ENCODE measurements around the gene DSCAM. TPM values are rescaled to one million over a fixed set of nuclear protein-coding genes. Genes with fewer than 3 reads are reported as not detected.

Gene DSCAM
- total and polyA plus RNA-seq, 2 donors (not counting 3 experiments of a cell fraction or from before 2014, with no cell fraction given): not detected

GRCh38 chr21:40595806-40596205 is 251.2 kb downstream of the DSCAM start:
- Histone ChIP-seq H3K4me2 (ENCODE audit: insufficient read depth, low read length) (no peak overlapping the region), H2AFZ (ENCODE audit: low read depth, low read length) (no peak overlapping the region), H3K27ac (ENCODE audit: insufficient read depth, low read depth, low read length) (no peak overlapping the region), H3K9me1 (replicated peaks; ENCODE audit: control insufficient read depth, extremely low read depth, insufficient read depth, low read length) (no peaks in the 10 kb centered on the region), H3K4me3 (replicated peaks in 1 of 3; ENCODE audit: insufficient read depth in 1 of 3, low read depth in 1 of 3, low read length in 3 of 3) (no peak overlapping the region), H4K20me1 (replicated peaks; ENCODE audit: control insufficient read depth, extremely low read depth, insufficient read depth, low read length) (no peaks in the 10 kb centered on the region), H3K4me1 (ENCODE audit: control insufficient read depth, extremely low read depth, insufficient read depth, low read length) (no peaks in the 10 kb centered on the region), H3K36me3 (ENCODE audit: control insufficient read depth in 2 of 2, extremely low read depth in 1 of 2, insufficient read depth in 2 of 2, low read length in 2 of 2) (no peaks in the 10 kb centered on the region), H3K9me3 (replicated peaks; ENCODE audit: control insufficient read depth, insufficient read depth, low read length) (peaks cover 10% of the 10 kb centered on the region), H3K27me3 (ENCODE audit: control insufficient read depth in 2 of 2, insufficient read depth in 2 of 2, low read length in 2 of 2) (no peaks in the 10 kb centered on the region), H3K9ac (replicated peaks; ENCODE audit: extremely low read depth, insufficient read depth, low read length) (no peak overlapping the region), H3K79me2 (ENCODE audit: control insufficient read depth, insufficient read depth, low read length) (no peaks in the 10 kb centered on the region)
- intact Hi-C loops (cut with micrococcal nuclease): no loop called here
- no peak for DNase-seq (ENCODE audit: low read depth, low spot score)
- FAIRE-seq: no peak
- no TSS peak for BruUV-seq (replicated peaks)
- CTCF ChIA-PET: no interaction called here
- POLR2A ChIA-PET: no interaction called here
- dilution Hi-C loops (cut with MboI; ENCODE audit: extremely low pct_ligation_motif_present, low sequenced_read_pairs): no loop called here
- TF ChIP-seq FOS (IDR thresholded peaks at IDR 0.05; ENCODE audit: borderline replicate concordance, insufficient read depth, low read length): no peak
- TF ChIP-seq JUN (IDR thresholded peaks at IDR 0.05; ENCODE audit: borderline replicate concordance, insufficient read depth, insufficient read length, low read depth): no peak
- no peak for TF ChIP-seq CTCF (IDR thresholded peaks at IDR 0.05; ENCODE audit: extremely low read depth in 1 of 2, insufficient read depth in 1 of 2, low read depth in 1 of 2, low read length in 2 of 2)
- no peak for TF ChIP-seq MYC (IDR thresholded peaks at IDR 0.05; ENCODE audit: low read depth, low read length)
- no peak for TF ChIP-seq POLR2A (IDR thresholded peaks at IDR 0.05; ENCODE audit: low read depth, low read length)

- DNase-seq (ENCODE audit: low read depth, low spot score) (no peak), FAIRE-seq (no peak)
- no peak for TF ChIP-seq GATA2 (IDR thresholded peaks at IDR 0.05; ENCODE audit: insufficient read depth, insufficient read length, low read depth, low read length)
- TF ChIP-seq FOS (IDR thresholded peaks at IDR 0.05; ENCODE audit: borderline replicate concordance, insufficient read depth, low read length): no peak
- TF ChIP-seq POLR2A (IDR thresholded peaks at IDR 0.05; ENCODE audit: low read depth, low read length): no peak
- TF ChIP-seq POLR2AphosphoS5 (IDR thresholded peaks at IDR 0.05; ENCODE audit: insufficient read depth, low read depth, low read length): no peak
- no peak for TF ChIP-seq JUN (IDR thresholded peaks at IDR 0.05; ENCODE audit: borderline replicate concordance, insufficient read depth, insufficient read length, low read depth)
- TF ChIP-seq EZH2 (IDR thresholded peaks at IDR 0.05; ENCODE audit: borderline replicate concordance, low read depth, low read length, severe bottlenecking): no peak
- no peak for TF ChIP-seq CTCF (IDR thresholded peaks at IDR 0.05; ENCODE audit: extremely low read depth in 1 of 2, insufficient read depth in 1 of 2, low read depth in 1 of 2, low read length in 2 of 2)
- no peak for TF ChIP-seq MYC (IDR thresholded peaks at IDR 0.05; ENCODE audit: low read depth, low read length)
- TF ChIP-seq, protein P1, sequence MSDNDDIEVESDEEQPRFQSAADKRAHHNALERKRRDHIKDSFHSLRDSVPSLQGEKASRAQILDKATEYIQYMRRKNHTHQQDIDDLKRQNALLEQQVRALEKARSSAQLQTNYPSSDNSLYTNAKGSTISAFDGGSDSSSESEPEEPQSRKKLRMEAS (IDR thresholded peaks at IDR 0.05; ENCODE audit: insufficient read depth, insufficient read length): no peak
- peaks cover 5% of the 10 kb centered on the region for H3K9me3 ChIP-seq (replicated peaks; ENCODE audit: control insufficient read depth, insufficient read depth, low read length)
- H3K79me2 ChIP-seq (ENCODE audit: control insufficient read depth, insufficient read depth, low read length): no peaks in the 10 kb centered on the region
- no peaks in the 10 kb centered on the region for H3K9me1 ChIP-seq (replicated peaks; ENCODE audit: control insufficient read depth, extremely low read depth, insufficient read depth, low read length)
- H3K4me2 ChIP-seq (ENCODE audit: insufficient read depth, low read length): no peak overlapping the region
- dilution Hi-C loops (cut with MboI; ENCODE audit: extremely low pct_ligation_motif_present, low sequenced_read_pairs): no loop called here
- ChIA-PET CTCF (no interaction called here), POLR2A (no interaction called here)
- no peaks in the 10 kb centered on the region for H4K20me1 ChIP-seq (replicated peaks; ENCODE audit: control insufficient read depth, extremely low read depth, insufficient read depth, low read length)
- H2AFZ ChIP-seq (ENCODE audit: low read depth, low read length): no peak overlapping the region
- no peak overlapping the region for H3K4me3 ChIP-seq (replicated peaks in 1 of 3; ENCODE audit: insufficient read depth in 1 of 3, low read depth in 1 of 3, low read length in 3 of 3)
- no peaks in the 10 kb centered on the region for H3K27me3 ChIP-seq (ENCODE audit: control insufficient read depth in 2 of 2, insufficient read depth in 2 of 2, low read length in 2 of 2)
- H3K9ac ChIP-seq (replicated peaks; ENCODE audit: extremely low read depth, insufficient read depth, low read length): no peak overlapping the region
- H3K36me3 ChIP-seq (ENCODE audit: control insufficient read depth in 2 of 2, extremely low read depth in 1 of 2, insufficient read depth in 2 of 2, low read length in 2 of 2): no peaks in the 10 kb centered on the region
- BruUV-seq (replicated peaks): no TSS peak
- H3K27ac ChIP-seq (ENCODE audit: insufficient read depth, low read depth, low read length): no peak overlapping the region
- H3K4me1 ChIP-seq (ENCODE audit: control insufficient read depth, extremely low read depth, insufficient read depth, low read length): no peaks in the 10 kb centered on the region
- intact Hi-C loops (cut with micrococcal nuclease): no loop called here
Measured at GRCh38 chr21:40587736-40588346, 259.1 kb downstream of the DSCAM start.
